ENCODE results near the gene AUTS2. TPM values are rescaled to one million over a fixed set of nuclear protein-coding genes. Genes with fewer than 3 reads are reported as not detected.

Gene AUTS2
- total and polyA plus RNA-seq, 10 of the 15 experiments (the other 5 are each of a cell fraction or from before 2014, with no cell fraction given) = 6.4 to 55.6 (median 21.6) TPM

GRCh38 chr7:69597278-69598076, 798 bp upstream of the AUTS2 start (continued):
- TF ChIP-seq, protein P1, sequence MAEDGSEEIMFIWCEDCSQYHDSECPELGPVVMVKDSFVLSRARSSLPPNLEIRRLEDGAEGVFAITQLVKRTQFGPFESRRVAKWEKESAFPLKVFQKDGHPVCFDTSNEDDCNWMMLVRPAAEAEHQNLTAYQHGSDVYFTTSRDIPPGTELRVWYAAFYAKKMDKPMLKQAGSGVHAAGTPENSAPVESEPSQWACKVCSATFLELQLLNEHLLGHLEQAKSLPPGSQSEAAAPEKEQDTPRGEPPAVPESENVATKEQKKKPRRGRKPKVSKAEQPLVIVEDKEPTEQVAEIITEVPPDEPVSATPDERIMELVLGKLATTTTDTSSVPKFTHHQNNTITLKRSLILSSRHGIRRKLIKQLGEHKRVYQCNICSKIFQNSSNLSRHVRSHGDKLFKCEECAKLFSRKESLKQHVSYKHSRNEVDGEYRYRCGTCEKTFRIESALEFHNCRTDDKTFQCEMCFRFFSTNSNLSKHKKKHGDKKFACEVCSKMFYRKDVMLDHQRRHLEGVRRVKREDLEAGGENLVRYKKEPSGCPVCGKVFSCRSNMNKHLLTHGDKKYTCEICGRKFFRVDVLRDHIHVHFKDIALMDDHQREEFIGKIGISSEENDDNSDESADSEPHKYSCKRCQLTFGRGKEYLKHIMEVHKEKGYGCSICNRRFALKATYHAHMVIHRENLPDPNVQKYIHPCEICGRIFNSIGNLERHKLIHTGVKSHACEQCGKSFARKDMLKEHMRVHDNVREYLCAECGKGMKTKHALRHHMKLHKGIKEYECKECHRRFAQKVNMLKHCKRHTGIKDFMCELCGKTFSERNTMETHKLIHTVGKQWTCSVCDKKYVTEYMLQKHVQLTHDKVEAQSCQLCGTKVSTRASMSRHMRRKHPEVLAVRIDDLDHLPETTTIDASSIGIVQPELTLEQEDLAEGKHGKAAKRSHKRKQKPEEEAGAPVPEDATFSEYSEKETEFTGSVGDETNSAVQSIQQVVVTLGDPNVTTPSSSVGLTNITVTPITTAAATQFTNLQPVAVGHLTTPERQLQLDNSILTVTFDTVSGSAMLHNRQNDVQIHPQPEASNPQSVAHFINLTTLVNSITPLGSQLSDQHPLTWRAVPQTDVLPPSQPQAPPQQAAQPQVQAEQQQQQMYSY (CRISPR knock-in tag; IDR thresholded peaks at IDR 0.05) = no peak
- TF ChIP-seq SREBF2 (IDR thresholded peaks at IDR 0.05; ENCODE audit: low read length) (no peak), SIX5 (IDR thresholded peaks at IDR 0.05; ENCODE audit: low read depth, low read length, severe bottlenecking) (no peak), DPF2 (IDR thresholded peaks at IDR 0.05) (peak; percentile 52), IKZF1 (conservative IDR thresholded peaks at IDR 0.05) (peak; percentile 74), BHLHE40 (IDR thresholded peaks at IDR 0.05; ENCODE audit: borderline replicate concordance in 1 of 2, low read depth in 2 of 2, low read length in 1 of 2) (peak in 1 of 2 experiments; percentile 30; a peak in 1 of 4 replicates), IKZF2 (IDR thresholded peaks at IDR 0.05) (peak in 1 of 2 experiments; percentile 47; a peak in 2 of 4 replicates), GATAD2B (conservative IDR thresholded peaks at IDR 0.05; ENCODE audit: low read depth) (peak; percentile 77; the same call in 1 of the 2 replicates), MLLT1 (IDR thresholded peaks at IDR 0.05) (no peak)
- TF ChIP-seq, protein P2, sequence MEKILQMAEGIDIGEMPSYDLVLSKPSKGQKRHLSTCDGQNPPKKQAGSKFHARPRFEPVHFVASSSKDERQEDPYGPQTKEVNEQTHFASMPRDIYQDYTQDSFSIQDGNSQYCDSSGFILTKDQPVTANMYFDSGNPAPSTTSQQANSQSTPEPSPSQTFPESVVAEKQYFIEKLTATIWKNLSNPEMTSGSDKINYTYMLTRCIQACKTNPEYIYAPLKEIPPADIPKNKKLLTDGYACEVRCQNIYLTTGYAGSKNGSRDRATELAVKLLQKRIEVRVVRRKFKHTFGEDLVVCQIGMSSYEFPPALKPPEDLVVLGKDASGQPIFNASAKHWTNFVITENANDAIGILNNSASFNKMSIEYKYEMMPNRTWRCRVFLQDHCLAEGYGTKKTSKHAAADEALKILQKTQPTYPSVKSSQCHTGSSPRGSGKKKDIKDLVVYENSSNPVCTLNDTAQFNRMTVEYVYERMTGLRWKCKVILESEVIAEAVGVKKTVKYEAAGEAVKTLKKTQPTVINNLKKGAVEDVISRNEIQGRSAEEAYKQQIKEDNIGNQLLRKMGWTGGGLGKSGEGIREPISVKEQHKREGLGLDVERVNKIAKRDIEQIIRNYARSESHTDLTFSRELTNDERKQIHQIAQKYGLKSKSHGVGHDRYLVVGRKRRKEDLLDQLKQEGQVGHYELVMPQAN (conservative IDR thresholded peaks at IDR 0.05) = 0 out of 2 replicates have a peak, but pooled peaks have one; percentile 27
- TF ChIP-seq, protein P3, sequence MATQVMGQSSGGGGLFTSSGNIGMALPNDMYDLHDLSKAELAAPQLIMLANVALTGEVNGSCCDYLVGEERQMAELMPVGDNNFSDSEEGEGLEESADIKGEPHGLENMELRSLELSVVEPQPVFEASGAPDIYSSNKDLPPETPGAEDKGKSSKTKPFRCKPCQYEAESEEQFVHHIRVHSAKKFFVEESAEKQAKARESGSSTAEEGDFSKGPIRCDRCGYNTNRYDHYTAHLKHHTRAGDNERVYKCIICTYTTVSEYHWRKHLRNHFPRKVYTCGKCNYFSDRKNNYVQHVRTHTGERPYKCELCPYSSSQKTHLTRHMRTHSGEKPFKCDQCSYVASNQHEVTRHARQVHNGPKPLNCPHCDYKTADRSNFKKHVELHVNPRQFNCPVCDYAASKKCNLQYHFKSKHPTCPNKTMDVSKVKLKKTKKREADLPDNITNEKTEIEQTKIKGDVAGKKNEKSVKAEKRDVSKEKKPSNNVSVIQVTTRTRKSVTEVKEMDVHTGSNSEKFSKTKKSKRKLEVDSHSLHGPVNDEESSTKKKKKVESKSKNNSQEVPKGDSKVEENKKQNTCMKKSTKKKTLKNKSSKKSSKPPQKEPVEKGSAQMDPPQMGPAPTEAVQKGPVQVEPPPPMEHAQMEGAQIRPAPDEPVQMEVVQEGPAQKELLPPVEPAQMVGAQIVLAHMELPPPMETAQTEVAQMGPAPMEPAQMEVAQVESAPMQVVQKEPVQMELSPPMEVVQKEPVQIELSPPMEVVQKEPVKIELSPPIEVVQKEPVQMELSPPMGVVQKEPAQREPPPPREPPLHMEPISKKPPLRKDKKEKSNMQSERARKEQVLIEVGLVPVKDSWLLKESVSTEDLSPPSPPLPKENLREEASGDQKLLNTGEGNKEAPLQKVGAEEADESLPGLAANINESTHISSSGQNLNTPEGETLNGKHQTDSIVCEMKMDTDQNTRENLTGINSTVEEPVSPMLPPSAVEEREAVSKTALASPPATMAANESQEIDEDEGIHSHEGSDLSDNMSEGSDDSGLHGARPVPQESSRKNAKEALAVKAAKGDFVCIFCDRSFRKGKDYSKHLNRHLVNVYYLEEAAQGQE (IDR thresholded peaks at IDR 0.05; ENCODE audit: low read depth, low read length) = no peak

Data from GM12878 (cell line).